H1 (cell line): ENCODE data around the gene KRT80. TPM values are rescaled to one million over a fixed set of nuclear protein-coding genes. Genes with fewer than 3 reads are reported as not detected.

ENCODE experiments used
- CTCF ChIA-PET: fragments of 300-600 bp; sonication (Branson Sonifier 250); formaldehyde crosslinking; loops from one replicate; lab custom pipeline; 2021; ENCODE audit not compliant: partially characterized antibody; lab: Charles Lee
- POLR2A ChIA-PET: fragments of 300-600 bp; sonication (Branson Sonifier 250); formaldehyde crosslinking; loops from one replicate; lab custom pipeline; 2021; ENCODE audit warnings: inconsistent platforms; ENCODE audit not compliant: partially characterized antibody; lab: Charles Lee
- DNase-seq, 2 experiments: peaks; one replicate each; pipeline versions ENCODE4 v3.0.0 to v3.0.0-alpha.2; 2010 to 2022; ENCODE audit warnings: low spot score in 2 of 2, low read depth in 1 of 2, mixed read lengths in 1 of 2
- FAIRE-seq: peaks from 2 replicates; lab custom pipeline; 2011; peaks lifted over from hg19 to GRCh38; lab: Jason Lieb, UNC
- H2AFZ ChIP-seq: 2 replicates; pipeline ENCODE4 v1.8.1; 2012; ENCODE audit warnings: low read length, inconsistent platforms
- H2AK5ac ChIP-seq: 2 replicates; pipeline ENCODE4 v1.6.1; 2013; ENCODE audit warnings: low read depth, low read length
- H2BK120ac ChIP-seq: replicated peaks from 2 replicates; pipeline ENCODE3; 2013; ENCODE audit warnings: low read depth, low read length, inconsistent platforms
- H2BK12ac ChIP-seq: 2 replicates; pipeline ENCODE4 v1.6.1; 2013; ENCODE audit warnings: low read depth, low read length
- H2BK15ac ChIP-seq: 2 replicates; pipeline ENCODE4 v1.6.1; 2013; ENCODE audit warnings: low read length
- H2BK20ac ChIP-seq: 2 replicates; pipeline ENCODE4 v1.6.1; 2013; ENCODE audit warnings: low read length
- H2BK5ac ChIP-seq: 2 replicates; pipeline ENCODE4 v1.6.1; 2013; ENCODE audit warnings: low read depth, low read length
- H3K14ac ChIP-seq: 2 replicates; pipeline ENCODE4 v1.6.1; 2013; ENCODE audit warnings: inconsistent platforms; ENCODE audit not compliant: insufficient read length
- H3K18ac ChIP-seq: 2 replicates; pipeline ENCODE4 v1.6.1; 2013; ENCODE audit warnings: low read length; ENCODE audit errors: extremely low read depth
- H3K23ac ChIP-seq: 2 replicates; pipeline ENCODE4 v1.6.1; 2013; ENCODE audit warnings: inconsistent platforms; ENCODE audit not compliant: insufficient read length
- H3K23me2 ChIP-seq: 2 replicates; pipeline ENCODE4 v1.6.1; 2013; ENCODE audit warnings: low read depth, low read length
- H3K27ac ChIP-seq: 2 replicates; pipeline ENCODE4 v1.6.1; 2011; ENCODE audit warnings: low read depth, low read length, inconsistent platforms
- H3K27me3 ChIP-seq, 4 experiments: replicated peaks in 1 of 4; 1 replicate in 1 of 4; 2 replicates in 3 of 4; pipeline versions ENCODE4 v1.6.1 to v1.8.1; 2011 to 2013; ENCODE audit warnings: low read length in 3 of 4, mild to moderate bottlenecking in 3 of 4, inconsistent platforms in 2 of 4, mixed read lengths in 2 of 4, moderate library complexity in 1 of 4; ENCODE audit not compliant: control insufficient read depth in 3 of 4, insufficient read depth in 3 of 4; ENCODE audit errors: extremely low read depth in 1 of 4
- H3K36me3 ChIP-seq, 4 experiments: 2 replicates each; pipeline versions ENCODE4 v1.6.1 to v1.8.1; 2011 to 2013; ENCODE audit warnings: mild to moderate bottlenecking in 4 of 4, low read length in 3 of 4, moderate library complexity in 2 of 4, control low read depth in 1 of 4, inconsistent platforms in 1 of 4; ENCODE audit not compliant: insufficient read depth in 4 of 4, control insufficient read depth in 2 of 4
- H3K4ac ChIP-seq: replicated peaks from 2 replicates; pipeline ENCODE3; 2013; ENCODE audit warnings: low read length, low read depth, mixed read lengths, inconsistent platforms; ENCODE audit not compliant: insufficient read length
- H3K4me1 ChIP-seq, 4 experiments: replicated peaks in 1 of 4; 1 replicate in 1 of 4; 2 replicates in 3 of 4; pipeline versions ENCODE4 v1.6.1 to v1.8.1; 2011 to 2013; ENCODE audit warnings: low read length in 3 of 4, inconsistent platforms in 2 of 4, mixed read lengths in 1 of 4; ENCODE audit not compliant: insufficient read depth in 4 of 4, control insufficient read depth in 3 of 4
- H3K4me2 ChIP-seq, 2 experiments: 2 replicates each; pipeline versions ENCODE4 v1.6.1 to v1.8.1; 2011 to 2013; ENCODE audit warnings: low read depth in 2 of 2, low read length in 2 of 2, control low read depth in 1 of 2, inconsistent platforms in 1 of 2, mild to moderate bottlenecking in 1 of 2; ENCODE audit not compliant: insufficient read depth in 1 of 2
- H3K4me3 ChIP-seq, 4 experiments: fragments of 200-600, 300-600 bp in 1 of 4; sonication (generic), shearing (Covaris generic), sonication (Bioruptor Twin) in 1 of 4; 2 replicates each; pipeline versions ENCODE4 v1.5.1 to v1.8.1; 2011 to 2016; ENCODE audit warnings: low read length in 4 of 4, low read depth in 3 of 4, control low read depth in 2 of 4, inconsistent platforms in 2 of 4, mild to moderate bottlenecking in 2 of 4, mixed read lengths in 1 of 4, moderate library complexity in 1 of 4; ENCODE audit not compliant: insufficient read depth in 2 of 4; ENCODE audit errors: extremely low read depth in 1 of 4
- H3K56ac ChIP-seq: replicated peaks from 2 replicates; pipeline ENCODE3; 2013; ENCODE audit warnings: low read depth, mild to moderate bottlenecking, mixed read lengths, low read length, inconsistent platforms; ENCODE audit not compliant: insufficient read length
- H3K79me1 ChIP-seq: 2 replicates; pipeline ENCODE4 v1.6.1; 2013; ENCODE audit warnings: low read depth, low read length, control low read depth
- H3K79me2 ChIP-seq, 2 experiments: 2 replicates each; pipeline versions ENCODE4 v1.6.1 to v1.8.1; 2012 to 2013; ENCODE audit warnings: low read length in 2 of 2, mild to moderate bottlenecking in 2 of 2, inconsistent platforms in 1 of 2; ENCODE audit not compliant: insufficient read depth in 2 of 2, control insufficient read depth in 1 of 2
- H3K9ac ChIP-seq, 4 experiments: replicated peaks in 1 of 4; 1 replicate in 1 of 4; 2 replicates in 3 of 4; pipeline versions ENCODE4 v1.6.1 to v1.8.1; 2011 to 2013; ENCODE audit warnings: low read depth in 3 of 4, low read length in 3 of 4, control low read depth in 2 of 4, mild to moderate bottlenecking in 2 of 4, moderate library complexity in 2 of 4, inconsistent platforms in 1 of 4; ENCODE audit errors: extremely low read depth in 1 of 4
- H3K9me3 ChIP-seq, 2 experiments: 2 replicates each; pipeline versions ENCODE4 v1.6.1 to v1.8.1; 2012 to 2013; ENCODE audit warnings: mild to moderate bottlenecking in 2 of 2, moderate library complexity in 2 of 2, control low read depth in 1 of 2, inconsistent platforms in 1 of 2, low read depth in 1 of 2, low read length in 1 of 2, mixed read lengths in 1 of 2; ENCODE audit not compliant: insufficient read depth in 2 of 2
- H4K20me1 ChIP-seq, 2 experiments: replicated peaks in 1 of 2; 2 replicates each; pipeline versions ENCODE3 to v1.8.1; 2011 to 2013; ENCODE audit warnings: inconsistent platforms in 2 of 2, low read length in 2 of 2, mild to moderate bottlenecking in 1 of 2; ENCODE audit not compliant: insufficient read depth in 2 of 2, control insufficient read depth in 1 of 2
- H4K5ac ChIP-seq: 2 replicates; pipeline ENCODE4 v1.6.1; 2013; ENCODE audit warnings: low read length, low read depth, mixed read lengths, inconsistent platforms; ENCODE audit not compliant: insufficient read length
- H4K8ac ChIP-seq: 2 replicates; pipeline ENCODE4 v1.8.0; 2013; ENCODE audit warnings: mild to moderate bottlenecking, moderate library complexity, low read length, inconsistent platforms; ENCODE audit not compliant: insufficient read depth; ENCODE audit errors: extremely low read depth
- H4K91ac ChIP-seq: replicated peaks from 2 replicates; pipeline ENCODE3; 2013; ENCODE audit warnings: low read length, mixed read lengths, inconsistent platforms; ENCODE audit not compliant: insufficient read length
- EP300 ChIP-seq, 2 experiments: IDR thresholded peaks; 1 replicate in 1 of 2; 2 replicates in 1 of 2; pipeline ENCODE4 v1.6.1; 2011 to 2012; ENCODE audit warnings: low read depth in 2 of 2, low read length in 2 of 2, mild to moderate bottlenecking in 2 of 2, borderline replicate concordance in 1 of 2, inconsistent platforms in 1 of 2, moderate library complexity in 1 of 2
- GTF2F1 ChIP-seq: IDR thresholded peaks from 2 replicates; pipeline ENCODE4 v1.6.1; 2012; ENCODE audit warnings: low read depth, low read length, improper control_type of control experiment, borderline replicate concordance
- SIN3A ChIP-seq, 2 experiments: IDR thresholded peaks in 1 of 2; conservative IDR thresholded peaks in 1 of 2; 2 replicates each; pipeline ENCODE4 v1.6.1; 2011 to 2012; ENCODE audit warnings: low read length in 2 of 2, improper control_type of control experiment in 1 of 2, low read depth in 1 of 2, mild to moderate bottlenecking in 1 of 2
- SP2 ChIP-seq: IDR thresholded peaks from 2 replicates; pipeline ENCODE4 v1.6.1; 2012; ENCODE audit warnings: mild to moderate bottlenecking, low read length, inconsistent platforms
- TAF7 ChIP-seq: optimal IDR thresholded peaks from 2 replicates; pipeline ENCODE3; 2011; ENCODE audit warnings: low read depth, mild to moderate bottlenecking, inconsistent platforms, low read length, moderate library complexity, borderline replicate concordance
- WGBS, 2 experiments: shearing (Covaris generic) in 1 of 2; methylation state at CpG; one replicate each; pipeline versions ENCODE4 v1.1.6 to v1.1.7; 2013 to 2015; ENCODE audit warnings: low lambda C conversion rate in 2 of 2, mixed read lengths in 2 of 2, inconsistent platforms in 1 of 2, low coverage in 1 of 2, missing lambda C conversion rate in 1 of 2; ENCODE audit not compliant: insufficient replicate concordance in 2 of 2, insufficient coverage in 1 of 2, insufficient read length in 1 of 2; ENCODE audit errors: extremely low coverage in 1 of 2, missing lambda C conversion rate in 1 of 2; 5-methylcytosine and 5-hydroxymethylcytosine counted together
- polyA plus RNA-seq, 7 experiments: library from polyadenylated mRNA; depleted of rRNA in 3 of 7; stranded (reverse) in 5 of 7; unstranded in 2 of 7; fragments of >200 nt in 5 of 7; fragments of 200-250 nt in 2 of 7; gene quantifications; 1 replicate in 5 of 7; 2 replicates in 1 of 7; 4 replicates in 1 of 7; pipeline versions ENCODE4 v1.2.1 to v1.2.3, GENCODE V29; 2011 to 2013; ENCODE audit warnings: missing spikeins in 2 of 7, mixed read lengths in 2 of 7
- total RNA-seq: library from RNA; stranded (reverse); fragmentation: NEBNext Ultra II Directional; extraction: Animal tissue kit (Norgen Biotek cat#: 25700); gene quantifications from 2 replicates; pipeline ENCODE4 v1.2.1, GENCODE V29; 2021
- TF ChIP-seq, protein P1 (sequence below): IDR thresholded peaks from 2 replicates; pipeline ENCODE4 v1.6.1; 2012; ENCODE audit warnings: inconsistent platforms

Gene KRT80
- total and polyA plus RNA-seq, 2 of the 8 experiments (the other 6 are each of a cell fraction or from before 2014, with no cell fraction given), result 0.05 TPM; not detected in 1

DNA sequence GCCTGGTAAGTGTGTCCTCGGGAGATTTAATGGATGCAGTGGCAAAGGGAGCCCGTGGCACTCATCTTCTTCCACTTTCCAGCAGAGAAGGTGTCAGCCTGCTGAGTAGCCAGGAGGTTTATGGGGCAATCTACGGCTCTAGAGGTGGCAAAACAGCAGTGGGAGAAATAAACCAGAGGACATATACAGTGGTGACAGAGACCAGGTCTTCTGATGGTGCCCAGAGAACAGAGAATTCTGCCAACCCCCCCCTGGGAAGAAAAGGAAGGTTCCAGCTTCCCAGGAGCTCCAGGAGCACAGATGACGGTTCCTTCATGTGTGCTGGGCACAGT, 69.3 kb downstream of the KRT80 start:
- no peak overlapping the region for H2BK120ac ChIP-seq
- peaks cover 32 to 51% (median 35%) of the 10 kb centered on the region in 4 experiments for H3K4me1 ChIP-seq
- ChIA-PET CTCF (interaction anchor here (0.6 to 12.6 kb wide), 14 partner anchors 8 to 156 kb away, joined by 3 to 338 read pairs (median 6); no protein-coding TSS in a partner anchor), POLR2A (interaction anchor here (2.0 kb wide), 1 partner anchor 86 kb away, joined by 5 read pairs; no protein-coding TSS in a partner anchor)
- no peak overlapping the region for H3K56ac ChIP-seq
- H2AFZ ChIP-seq, result no peak overlapping the region
- H2BK5ac ChIP-seq, result peak overlapping the region; percentile 46
- H3K23ac ChIP-seq, result no peak overlapping the region
- H4K8ac ChIP-seq, result no peak overlapping the region
- 0 out of 4 replicates have a peak overlapping the region, but pooled peaks have one; percentile 22 to 60 for H3K4me2 ChIP-seq
- no peak overlapping the region for H3K27ac ChIP-seq
- H3K27me3 ChIP-seq, result no peaks in the 10 kb centered on the region
- no peaks in the 10 kb centered on the region for H4K20me1 ChIP-seq
- H4K5ac ChIP-seq, result no peak overlapping the region
- FAIRE-seq (no peak), DNase-seq (no peak)
- no peaks in the 10 kb centered on the region for H3K36me3 ChIP-seq
- peak overlapping the region; percentile 24; the same call in 1 of the 2 replicates for H2BK15ac ChIP-seq
- H3K23me2 ChIP-seq, result 0 out of 2 replicates have a peak, but pooled peaks cover 2% of the 10 kb centered on the region
- H2AK5ac ChIP-seq, result peak overlapping the region; percentile 89; the same call in 1 of the 2 replicates
- no peaks in the 10 kb centered on the region for H3K9me3 ChIP-seq
- H3K4me3 ChIP-seq, result peak overlapping the region in 1 of 4 experiments; percentile 51; a peak in 1 of 8 replicates
- H4K91ac ChIP-seq, result no peak overlapping the region
- H3K79me1 ChIP-seq, result no peaks in the 10 kb centered on the region
- H2BK12ac ChIP-seq, result peak overlapping the region; percentile 78; the same call in 1 of the 2 replicates
- no peak overlapping the region for H3K4ac ChIP-seq
- no peak overlapping the region for H3K14ac ChIP-seq
- no peak overlapping the region for H3K18ac ChIP-seq
- no peak overlapping the region for H3K9ac ChIP-seq
- TF ChIP-seq, protein P1, sequence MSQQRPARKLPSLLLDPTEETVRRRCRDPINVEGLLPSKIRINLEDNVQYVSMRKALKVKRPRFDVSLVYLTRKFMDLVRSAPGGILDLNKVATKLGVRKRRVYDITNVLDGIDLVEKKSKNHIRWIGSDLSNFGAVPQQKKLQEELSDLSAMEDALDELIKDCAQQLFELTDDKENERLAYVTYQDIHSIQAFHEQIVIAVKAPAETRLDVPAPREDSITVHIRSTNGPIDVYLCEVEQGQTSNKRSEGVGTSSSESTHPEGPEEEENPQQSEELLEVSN, result no peak
- TF ChIP-seq SP2 (no peak), TAF7 (no peak), EP300 (IDR thresholded peaks at IDR 0.05; ENCODE audit: borderline replicate concordance in 1 of 2, low read depth in 2 of 2, low read length in 2 of 2) (no peak), SIN3A (conservative IDR thresholded peaks at IDR 0.05 in 1 of 2, IDR thresholded peaks at IDR 0.05 in 1 of 2; ENCODE audit: low read depth in 1 of 2, low read length in 2 of 2) (no peak), GTF2F1 (no peak)
- TF ChIP-seq, all 59 proteins: peak for 0
- WGBS, 2 experiments, result 78% methylated on average over 4 of the region's 4 CpGs; no CpG with 5 or more reads in 1 of the 2 experiments
- no peaks in the 10 kb centered on the region for H3K79me2 ChIP-seq
- peak overlapping the region; percentile 97; the same call in 1 of the 2 replicates for H2BK20ac ChIP-seq
